ENCODE data around the gene PPP4R2. TPM values are rescaled to one million over a fixed set of nuclear protein-coding genes. Genes with fewer than 3 reads are reported as not detected.
"Not testable (repeated sequence)": the region's sequence is repeated elsewhere in the genome, so short reads cannot be mapped to it uniquely, and the experiment has no call there.

PPP4R2 gene
- total and polyA plus RNA-seq, 9 donors: 19.2 to 95.1 (median 77.6) TPM

DNA sequence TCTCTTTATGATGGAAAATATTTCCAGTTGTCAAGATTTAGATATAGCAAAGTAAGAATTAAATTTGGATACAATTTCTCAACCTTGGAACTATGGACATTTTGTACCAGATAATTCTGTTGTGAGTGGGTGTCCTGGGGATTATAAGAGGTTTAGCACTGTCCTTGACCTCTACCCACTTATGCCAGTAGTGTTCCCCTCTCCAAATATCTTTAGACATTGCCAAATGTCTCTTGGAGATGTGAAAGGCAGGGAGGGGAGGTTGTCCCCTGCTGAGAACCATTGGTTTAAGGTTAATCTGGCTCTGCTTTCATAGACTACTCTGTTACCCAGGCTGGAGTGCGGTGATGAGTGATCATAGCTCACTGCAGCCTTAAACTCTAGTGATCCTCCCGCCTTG lies 64.8 kb downstream of the PPP4R2 start, which contains the start of gene EBLN2:
TSS of gene EBLN2 (plus strand) at position 244 of the 400 bp plus-strand sequence. CDS start 423 bp downstream, outside the sequence.
- no peaks in the 10 kb centered on the region for H3K9me3 ChIP-seq
- 89 to 94% (median 94%) methylated on average over 2 of the region's 2 CpGs for WGBS, 3 donors
- H3K4me3 ChIP-seq: no peak within 1 kb of the TSS
- H3K36me3 ChIP-seq: no peaks in the 10 kb centered on the region
- no peak within 1 kb of the TSS for H3K27ac ChIP-seq
- peaks cover 3% of the 10 kb centered on the region for H3K4me1 ChIP-seq (ENCODE audit: insufficient read depth)
- no peaks in the 10 kb centered on the region for H3K27me3 ChIP-seq
- no peak for TF ChIP-seq EP300 (IDR thresholded peaks at IDR 0.05)
- TF ChIP-seq, protein P1, sequence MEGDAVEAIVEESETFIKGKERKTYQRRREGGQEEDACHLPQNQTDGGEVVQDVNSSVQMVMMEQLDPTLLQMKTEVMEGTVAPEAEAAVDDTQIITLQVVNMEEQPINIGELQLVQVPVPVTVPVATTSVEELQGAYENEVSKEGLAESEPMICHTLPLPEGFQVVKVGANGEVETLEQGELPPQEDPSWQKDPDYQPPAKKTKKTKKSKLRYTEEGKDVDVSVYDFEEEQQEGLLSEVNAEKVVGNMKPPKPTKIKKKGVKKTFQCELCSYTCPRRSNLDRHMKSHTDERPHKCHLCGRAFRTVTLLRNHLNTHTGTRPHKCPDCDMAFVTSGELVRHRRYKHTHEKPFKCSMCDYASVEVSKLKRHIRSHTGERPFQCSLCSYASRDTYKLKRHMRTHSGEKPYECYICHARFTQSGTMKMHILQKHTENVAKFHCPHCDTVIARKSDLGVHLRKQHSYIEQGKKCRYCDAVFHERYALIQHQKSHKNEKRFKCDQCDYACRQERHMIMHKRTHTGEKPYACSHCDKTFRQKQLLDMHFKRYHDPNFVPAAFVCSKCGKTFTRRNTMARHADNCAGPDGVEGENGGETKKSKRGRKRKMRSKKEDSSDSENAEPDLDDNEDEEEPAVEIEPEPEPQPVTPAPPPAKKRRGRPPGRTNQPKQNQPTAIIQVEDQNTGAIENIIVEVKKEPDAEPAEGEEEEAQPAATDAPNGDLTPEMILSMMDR (IDR thresholded peaks at IDR 0.05): no peak
- TF ChIP-seq POLR2A (IDR thresholded peaks at IDR 0.05): no peak
- intact Hi-C loops (cut with DNase I): no loop called here
- DNase-seq: no peak

DNA sequence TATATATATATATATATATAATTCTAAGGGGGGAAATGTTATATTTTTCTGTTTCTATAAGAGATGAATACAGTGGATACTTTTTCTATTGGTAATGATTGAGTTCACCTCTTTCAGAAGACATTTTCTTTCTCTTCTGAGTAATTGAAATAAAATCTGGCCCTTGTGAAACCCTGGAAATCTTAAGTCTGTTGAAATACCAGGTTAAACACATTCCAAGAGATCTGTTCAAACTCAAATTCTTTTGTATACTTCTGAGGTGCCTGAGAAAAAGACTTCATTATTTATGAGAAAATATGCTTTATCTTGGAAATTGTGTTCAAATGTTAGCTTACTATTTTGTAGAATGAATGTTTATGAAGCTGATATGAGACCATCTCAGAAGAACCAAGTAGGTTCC lies 69.6 kb downstream of the PPP4R2 start:
- DNase-seq; H3K36me3 ChIP-seq; H3K4me3 ChIP-seq; H3K27ac ChIP-seq; H3K9me3 ChIP-seq; intact Hi-C loops (cut with DNase I); H3K4me1 ChIP-seq (ENCODE audit: insufficient read depth); H3K27me3 ChIP-seq: not testable (repeated sequence)

DNA sequence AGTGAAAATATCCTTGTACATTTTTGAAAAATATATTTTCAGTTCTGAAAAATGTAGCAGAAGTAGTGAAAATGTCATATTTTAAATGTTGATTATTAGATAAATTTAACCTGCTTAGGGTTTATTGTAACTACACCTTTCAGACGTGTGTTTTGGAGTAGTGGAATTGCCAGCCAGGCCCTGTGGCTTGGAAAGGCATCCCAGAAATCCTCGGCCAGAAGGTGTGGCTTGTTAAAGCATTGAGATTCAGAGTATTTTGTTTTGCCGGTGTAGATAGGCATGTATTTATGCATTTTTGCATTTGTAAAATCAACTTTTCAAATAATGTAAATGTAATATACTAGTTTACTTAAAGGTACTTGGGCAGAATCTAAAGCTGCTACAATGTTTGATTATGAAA lies 71.8 kb downstream of the PPP4R2 start:
- no peak overlapping the region for H3K27ac ChIP-seq

DNA sequence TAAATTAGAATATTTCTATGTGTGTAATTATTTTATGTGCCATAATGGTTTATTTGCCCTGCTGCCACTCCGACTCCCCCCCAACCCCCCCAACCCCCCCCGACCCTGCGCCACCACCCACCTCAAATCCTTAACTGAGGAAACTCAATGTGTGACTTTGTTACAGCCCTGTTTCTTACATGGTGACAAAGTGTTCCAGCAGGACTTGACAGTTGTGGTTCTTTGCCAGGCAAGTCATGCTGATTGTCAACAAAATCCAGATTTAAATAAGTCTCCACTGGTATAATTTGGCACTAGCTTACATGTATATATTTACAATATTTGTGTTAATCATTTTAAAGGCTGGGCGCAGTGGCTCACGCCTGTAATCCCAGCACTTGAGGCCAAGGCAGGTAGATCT lies 72.6 kb downstream of the PPP4R2 start:
- 89 to 95% (median 93%) methylated on average over 5 of the region's 5 CpGs for WGBS, 3 donors
- no peak overlapping the region for H3K4me3 ChIP-seq
- intact Hi-C loops (cut with DNase I): no loop called here
- H3K27ac ChIP-seq: no peak overlapping the region
- no peaks in the 10 kb centered on the region for H3K27me3 ChIP-seq
- TF ChIP-seq EP300 (IDR thresholded peaks at IDR 0.05) (no peak), POLR2A (IDR thresholded peaks at IDR 0.05) (no peak)
- TF ChIP-seq, protein P1 (IDR thresholded peaks at IDR 0.05): no peak
- H3K9me3 ChIP-seq: no peaks in the 10 kb centered on the region
- H3K36me3 ChIP-seq: no peaks in the 10 kb centered on the region
- no peak for DNase-seq
- H3K4me1 ChIP-seq (ENCODE audit: insufficient read depth): peaks cover 4% of the 10 kb centered on the region

More for the DNA sequence above, 71.8 kb downstream of the PPP4R2 start:
- WGBS, 3 donors: 53 to 70% (median 60%) methylated on average over 3 of the region's 3 CpGs
- TF ChIP-seq POLR2A (IDR thresholded peaks at IDR 0.05) (no peak), EP300 (IDR thresholded peaks at IDR 0.05) (no peak)
- TF ChIP-seq, protein P1 (IDR thresholded peaks at IDR 0.05): no peak
- intact Hi-C loops (cut with DNase I): no loop called here
- Histone ChIP-seq H3K36me3 (no peaks in the 10 kb centered on the region), H3K4me1 (ENCODE audit: insufficient read depth) (peaks cover 4% of the 10 kb centered on the region), H3K4me3 (no peak overlapping the region), H3K9me3 (no peaks in the 10 kb centered on the region), H3K27me3 (no peaks in the 10 kb centered on the region)
- DNase-seq: no peak

DNA sequence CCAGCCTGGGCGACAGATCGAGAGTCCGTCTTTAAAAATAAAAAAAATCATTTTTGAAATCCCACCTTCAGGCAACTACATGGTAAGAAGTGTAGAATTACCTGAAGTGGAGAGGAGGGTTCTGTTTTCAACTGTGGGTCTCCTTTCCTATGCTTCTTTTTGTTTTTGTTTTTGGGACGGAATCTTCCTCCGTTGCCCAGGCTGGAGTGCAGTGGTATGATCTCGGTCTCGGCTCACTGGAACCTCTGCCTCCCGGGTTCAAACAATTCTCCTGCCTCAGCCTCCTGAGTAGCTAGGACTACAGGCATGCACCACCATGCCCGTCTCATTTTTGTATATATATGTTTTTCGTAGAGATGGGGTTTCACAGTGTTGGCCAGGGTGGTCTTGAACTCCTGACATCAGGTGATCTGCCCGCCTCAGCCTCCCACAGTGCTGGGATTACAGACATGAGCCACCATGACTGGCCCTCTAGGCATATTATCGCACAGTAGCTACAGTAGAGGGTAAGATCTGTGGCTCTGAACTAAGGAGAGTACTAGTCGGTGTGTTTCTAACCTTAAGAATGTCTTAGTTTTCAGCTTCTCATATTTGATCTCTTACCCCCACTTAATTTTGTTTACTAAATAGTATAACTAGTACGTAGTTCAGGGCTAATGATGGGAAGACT lies 73.3 kb downstream of the PPP4R2 start:
- Histone ChIP-seq H3K36me3 (no peaks in the 10 kb centered on the region), H3K27ac (no peak overlapping the region), H3K4me3 (no peak overlapping the region), H3K9me3 (no peaks in the 10 kb centered on the region), H3K27me3 (no peaks in the 10 kb centered on the region), H3K4me1 (ENCODE audit: insufficient read depth) (peaks cover 4% of the 10 kb centered on the region)
- WGBS, 3 donors: 81 to 86% (median 82%) methylated on average over 14 of the region's 14 CpGs
- intact Hi-C loops (cut with DNase I): loop anchor here in 1 of 4 donors (10.0 kb wide), 2 partner anchors 125 to 225 kb away; partner anchors contain the start of gene SHQ1
- TF ChIP-seq EP300 (IDR thresholded peaks at IDR 0.05) (no peak), POLR2A (IDR thresholded peaks at IDR 0.05) (no peak)
- TF ChIP-seq, protein P1 (IDR thresholded peaks at IDR 0.05): no peak
- DNase-seq: no peak
